Measurements from ENCODE around the gene ANXA2R.
"Not testable (repeated sequence)": the region's sequence is repeated elsewhere in the genome, so short reads cannot be mapped to it uniquely, and the experiment has no call there.

The ANXA2R gene

GRCh38 chr5:43075319-43076293, 35.5 kb upstream of the ANXA2R start:
- POLR2A ChIA-PET = no interaction called here
- no peak for DNase-seq (ENCODE audit: extremely low spot score)
- CTCF ChIA-PET = interaction anchor here (1.1 to 1.5 kb wide), 3 partner anchors 16 to 33 kb away, joined by 3 to 6 read pairs (median 3); no protein-coding TSS in a partner anchor

GRCh38 chr5:43074987-43075318, 34.8 kb upstream of the ANXA2R start:
- TF ChIP-seq CTCF (IDR thresholded peaks at IDR 0.05; ENCODE audit: control extremely low read depth, extremely low read depth, low read depth, missing control alignments) = no peak
- CTCF ChIA-PET = interaction anchor here (1.1 to 1.5 kb wide), 3 partner anchors 16 to 32 kb away, joined by 3 to 6 read pairs (median 3); no protein-coding TSS in a partner anchor
- DNase-seq (ENCODE audit: extremely low spot score) = no peak
- POLR2A ChIA-PET = interaction anchor here (0.6 kb wide), 1 partner anchor 56 kb away, joined by 4 read pairs; no protein-coding TSS in a partner anchor

More at GRCh38 chr5:43075319-43076293, 35.5 kb upstream of the ANXA2R start:
- TF ChIP-seq CTCF (IDR thresholded peaks at IDR 0.05; ENCODE audit: control extremely low read depth, extremely low read depth, low read depth, missing control alignments) = no peak

- peak; percentile 58 for DNase-seq (ENCODE audit: extremely low spot score)
- POLR2A ChIA-PET = no interaction called here
- CTCF ChIA-PET = interaction anchor here (0.6 to 1.9 kb wide), 12 partner anchors 9 to 1259 kb away, joined by 3 to 8 read pairs (median 3); no protein-coding TSS in a partner anchor
- peak; percentile 62 for TF ChIP-seq CTCF (IDR thresholded peaks at IDR 0.05; ENCODE audit: control extremely low read depth, extremely low read depth, low read depth, missing control alignments)
Measured at GRCh38 chr5:43073597-43074546, 33.8 kb upstream of the ANXA2R start.

GRCh38 chr5:43069401-43069720, 29.2 kb upstream of the ANXA2R start:
- POLR2A ChIA-PET = interaction anchor here (0.6 kb wide), 1 partner anchor 51 kb away, joined by 3 read pairs; the partner anchor contains the start of gene ZNF131
- CTCF ChIA-PET = interaction anchor here (1.6 kb wide), 1 partner anchor 415 kb away, joined by 4 read pairs; the partner anchor contains the start of gene TMEM267
- DNase-seq (ENCODE audit: extremely low spot score) = not testable (repeated sequence)

- CTCF ChIA-PET = interaction anchor here (0.8 to 1.8 kb wide), 10 partner anchors 17 to 323 kb away, joined by 3 to 5 read pairs (median 3); no protein-coding TSS in a partner anchor
- TF ChIP-seq CTCF (IDR thresholded peaks at IDR 0.05; ENCODE audit: control extremely low read depth, extremely low read depth, low read depth, missing control alignments) = no peak
- POLR2A ChIA-PET = no interaction called here
- DNase-seq (ENCODE audit: extremely low spot score) = no peak
Measured at GRCh38 chr5:43068037-43068436, 27.9 kb upstream of the ANXA2R start.

- DNase-seq (ENCODE audit: extremely low spot score) = peak; percentile 74
- POLR2A ChIA-PET = interaction anchor here (1.1 kb wide), 1 partner anchor 26 kb away, joined by 4 read pairs; no protein-coding TSS in a partner anchor
- no peak for TF ChIP-seq CTCF (IDR thresholded peaks at IDR 0.05; ENCODE audit: control extremely low read depth, extremely low read depth, low read depth, missing control alignments)
- CTCF ChIA-PET = interaction anchor here (1.1 to 1.8 kb wide), 9 partner anchors 26 to 324 kb away, joined by 3 to 6 read pairs (median 4); no protein-coding TSS in a partner anchor
Measured at GRCh38 chr5:43066799-43067741, 27.0 kb upstream of the ANXA2R start.

Measured in GM10248 (cell line).